ENCODE data around the gene SNAPC3. TPM values are rescaled to one million over a fixed set of nuclear protein-coding genes. Genes with fewer than 3 reads are reported as not detected.
A peak's percentile ranks its signal among the peaks of the same experiment; 100 is the strongest.

Gene SNAPC3
- total RNA-seq, 2 experiments from 2014 or later: 30.3 to 32.1 TPM

- Mint-ChIP-seq H3K27me3 (no peaks in the 10 kb centered on the region), H3K36me3 (ENCODE audit: low read depth) (peaks cover 1% of the 10 kb centered on the region), H3K27ac (no peak overlapping the region), H3K4me1 (ENCODE audit: low read depth) (no peaks in the 10 kb centered on the region), H3K4me3 (no peak overlapping the region), H3K9me3 (peaks cover 4% of the 10 kb centered on the region)
- ChIA-PET CTCF (interaction anchor here (0.8 kb wide), 1 partner anchor 9 kb away, joined by 3 read pairs; no protein-coding TSS in a partner anchor), POLR2A (no interaction called here)
- DNase-seq (peak; percentile 34), ATAC-seq (peak; percentile 64)
- intact Hi-C loops (cut with micrococcal nuclease): no loop called here
- TF ChIP-seq, protein P1, sequence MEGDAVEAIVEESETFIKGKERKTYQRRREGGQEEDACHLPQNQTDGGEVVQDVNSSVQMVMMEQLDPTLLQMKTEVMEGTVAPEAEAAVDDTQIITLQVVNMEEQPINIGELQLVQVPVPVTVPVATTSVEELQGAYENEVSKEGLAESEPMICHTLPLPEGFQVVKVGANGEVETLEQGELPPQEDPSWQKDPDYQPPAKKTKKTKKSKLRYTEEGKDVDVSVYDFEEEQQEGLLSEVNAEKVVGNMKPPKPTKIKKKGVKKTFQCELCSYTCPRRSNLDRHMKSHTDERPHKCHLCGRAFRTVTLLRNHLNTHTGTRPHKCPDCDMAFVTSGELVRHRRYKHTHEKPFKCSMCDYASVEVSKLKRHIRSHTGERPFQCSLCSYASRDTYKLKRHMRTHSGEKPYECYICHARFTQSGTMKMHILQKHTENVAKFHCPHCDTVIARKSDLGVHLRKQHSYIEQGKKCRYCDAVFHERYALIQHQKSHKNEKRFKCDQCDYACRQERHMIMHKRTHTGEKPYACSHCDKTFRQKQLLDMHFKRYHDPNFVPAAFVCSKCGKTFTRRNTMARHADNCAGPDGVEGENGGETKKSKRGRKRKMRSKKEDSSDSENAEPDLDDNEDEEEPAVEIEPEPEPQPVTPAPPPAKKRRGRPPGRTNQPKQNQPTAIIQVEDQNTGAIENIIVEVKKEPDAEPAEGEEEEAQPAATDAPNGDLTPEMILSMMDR (IDR thresholded peaks at IDR 0.05): peak; percentile 37
Observed at GRCh38 chr9:15403155-15403554, 19.5 kb upstream of the SNAPC3 start.

GRCh38 chr9:15404171-15404570, 18.5 kb upstream of the SNAPC3 start:
- Mint-ChIP-seq H3K4me3 (no peak overlapping the region), H3K27ac (no peak overlapping the region), H3K27me3 (no peaks in the 10 kb centered on the region), H3K9me3 (peaks cover 3% of the 10 kb centered on the region), H3K4me1 (ENCODE audit: low read depth) (no peaks in the 10 kb centered on the region), H3K36me3 (ENCODE audit: low read depth) (peaks cover 1% of the 10 kb centered on the region)
- DNase-seq (no peak), ATAC-seq (no peak)
- CTCF ChIA-PET: interaction anchor here (1.6 kb wide), 1 partner anchor 12 kb away, joined by 3 read pairs; no protein-coding TSS in a partner anchor
- TF ChIP-seq, protein P1 (IDR thresholded peaks at IDR 0.05): no peak
- POLR2A ChIA-PET: interaction anchor here (0.8 kb wide), 1 partner anchor 11 kb away, joined by 3 read pairs; no protein-coding TSS in a partner anchor
- intact Hi-C loops (cut with micrococcal nuclease): no loop called here

GRCh38 chr9:15416880-15417279, 5.8 kb upstream of the SNAPC3 start:
- ATAC-seq (peak; percentile 60), DNase-seq (peak; percentile 63)
- peaks cover 2% of the 10 kb centered on the region for H3K4me1 Mint-ChIP-seq (ENCODE audit: low read depth)
- no peaks in the 10 kb centered on the region for H3K36me3 Mint-ChIP-seq (ENCODE audit: low read depth)
- no peaks in the 10 kb centered on the region for H3K9me3 Mint-ChIP-seq
- H3K27ac Mint-ChIP-seq: no peak overlapping the region
- ChIA-PET CTCF (interaction anchor here (0.7 to 2.3 kb wide), 10 partner anchors 10 to 282 kb away, joined by 3 to 9 read pairs (median 4); no protein-coding TSS in a partner anchor), POLR2A (no interaction called here)
- H3K4me3 Mint-ChIP-seq: no peak overlapping the region
- intact Hi-C loops (cut with micrococcal nuclease): no loop called here
- TF ChIP-seq, protein P1 (IDR thresholded peaks at IDR 0.05): peak; percentile 40
- H3K27me3 Mint-ChIP-seq: no peaks in the 10 kb centered on the region

DNA sequence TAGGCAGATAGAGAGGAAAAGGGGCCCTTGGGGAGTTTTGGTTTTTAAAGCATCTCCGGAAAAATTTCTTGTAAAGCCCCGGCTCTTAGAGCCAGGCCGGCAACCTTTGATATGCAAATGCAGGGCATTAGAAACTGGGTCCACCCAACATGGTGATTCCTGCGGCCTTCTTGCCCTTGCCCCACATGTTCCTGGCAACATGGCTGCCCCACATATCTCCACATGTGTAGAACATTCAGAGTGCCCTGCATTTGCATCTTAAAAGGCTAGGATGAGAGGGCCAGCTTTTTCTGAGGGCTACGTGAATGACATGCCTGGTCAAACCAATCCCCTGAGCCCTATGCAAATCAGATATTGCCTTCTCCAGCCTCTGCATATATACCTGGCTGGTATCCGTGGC, 5.0 kb upstream of the SNAPC3 start:
- ChIA-PET POLR2A (no interaction called here), CTCF (interaction anchor here (1.7 kb wide), 1 partner anchor 209 kb away, joined by 7 read pairs; no protein-coding TSS in a partner anchor)
- Mint-ChIP-seq H3K9me3 (no peaks in the 10 kb centered on the region), H3K4me3 (no peak overlapping the region), H3K4me1 (ENCODE audit: low read depth) (peaks cover 6% of the 10 kb centered on the region), H3K27me3 (no peaks in the 10 kb centered on the region), H3K36me3 (ENCODE audit: low read depth) (no peaks in the 10 kb centered on the region), H3K27ac (no peak overlapping the region)
- TF ChIP-seq, protein P1 (IDR thresholded peaks at IDR 0.05): no peak
- intact Hi-C loops (cut with micrococcal nuclease): no loop called here
- DNase-seq (no peak), ATAC-seq (no peak)

- Mint-ChIP-seq H3K27me3 (no peaks in the 10 kb centered on the region), H3K4me3 (no peak overlapping the region), H3K9me3 (no peaks in the 10 kb centered on the region), H3K4me1 (ENCODE audit: low read depth) (peaks cover 18% of the 10 kb centered on the region), H3K27ac (no peak overlapping the region), H3K36me3 (ENCODE audit: low read depth) (peaks cover 14% of the 10 kb centered on the region)
- POLR2A ChIA-PET: no interaction called here
- CTCF ChIA-PET: no interaction called here
- DNase-seq (no peak), ATAC-seq (no peak)
- TF ChIP-seq, protein P1 (IDR thresholded peaks at IDR 0.05): no peak
- intact Hi-C loops (cut with micrococcal nuclease): loop anchor here (5.0 kb wide), 2 partner anchors 123 to 143 kb away; no protein-coding TSS in a partner anchor
Observed at GRCh38 chr9:15420796-15421195, 1.9 kb upstream of the SNAPC3 start.
